Measurements from ENCODE around the gene TOMM22.

The TOMM22 gene

GRCh38 chr22:38700789-38701628 lies 19.3 kb downstream of the TOMM22 start, which contains the start of gene JOSD1 (continued):
- TF ChIP-seq ZNF544 (tag by site-specific recombination; IDR thresholded peaks at IDR 0.05) (no peak), TRIM28 (IDR thresholded peaks at IDR 0.05; ENCODE audit: borderline replicate concordance, low read length) (peak; percentile 89), ZNF488 (tag by site-specific recombination; IDR thresholded peaks at IDR 0.05) (no peak), ZNF146 (tag by site-specific recombination; IDR thresholded peaks at IDR 0.05) (no peak), PRDM6 (tag by site-specific recombination; IDR thresholded peaks at IDR 0.05) (0 out of 2 replicates have a peak, but pooled peaks have one; percentile 18), ZNF433 (tag by site-specific recombination; IDR thresholded peaks at IDR 0.05; ENCODE audit: low read depth) (no peak), ZNF211 (tag by site-specific recombination; IDR thresholded peaks at IDR 0.05; ENCODE audit: low read depth) (no peak), ZFP37 (tag by site-specific recombination; IDR thresholded peaks at IDR 0.05) (peak; percentile 78), KLF9 (tag by site-specific recombination; IDR thresholded peaks at IDR 0.05; ENCODE audit: low read depth) (peak; percentile 69), ZNF514 (tag by site-specific recombination; IDR thresholded peaks at IDR 0.05) (no peak), GLIS2 (tag by site-specific recombination; IDR thresholded peaks at IDR 0.05) (peak; percentile 80), ZNF202 (tag by site-specific recombination; IDR thresholded peaks at IDR 0.05; ENCODE audit: borderline replicate concordance) (no peak), ZNF214 (tag by site-specific recombination; IDR thresholded peaks at IDR 0.05; ENCODE audit: borderline replicate concordance) (no peak), BCL11A (tag by site-specific recombination; IDR thresholded peaks at IDR 0.05; ENCODE audit: low read depth) (peak; percentile 90), ZNF529 (tag by site-specific recombination; IDR thresholded peaks at IDR 0.05; ENCODE audit: insufficient replicate concordance) (peak; percentile 8), ZNF518A (tag by site-specific recombination; conservative IDR thresholded peaks at IDR 0.05; ENCODE audit: low read depth) (no peak), SCRT1 (tag by site-specific recombination; IDR thresholded peaks at IDR 0.05; ENCODE audit: borderline replicate concordance) (peak; percentile 66), ZNF26 (tag by site-specific recombination; IDR thresholded peaks at IDR 0.05) (no peak), HIC1 (tag by site-specific recombination; IDR thresholded peaks at IDR 0.05) (peak; percentile 71), ZNF223 (tag by site-specific recombination; IDR thresholded peaks at IDR 0.05) (no peak), ZNF155 (tag by site-specific recombination; IDR thresholded peaks at IDR 0.05) (no peak), ZSCAN30 (tag by site-specific recombination; IDR thresholded peaks at IDR 0.05) (peak; percentile 72), ZNF138 (tag by site-specific recombination; IDR thresholded peaks at IDR 0.05; ENCODE audit: borderline replicate concordance) (no peak), MZF1 (tag by site-specific recombination; IDR thresholded peaks at IDR 0.05; ENCODE audit: borderline replicate concordance) (peak; percentile 98), ZNF558 (tag by site-specific recombination; IDR thresholded peaks at IDR 0.05) (no peak), CTCF (tag by site-specific recombination; IDR thresholded peaks at IDR 0.05) (peak; percentile 43; the same call in 1 of the 2 replicates)

Measured in HEK293 (cell line).